ENCODE data around the gene SCMH1.

DNA sequence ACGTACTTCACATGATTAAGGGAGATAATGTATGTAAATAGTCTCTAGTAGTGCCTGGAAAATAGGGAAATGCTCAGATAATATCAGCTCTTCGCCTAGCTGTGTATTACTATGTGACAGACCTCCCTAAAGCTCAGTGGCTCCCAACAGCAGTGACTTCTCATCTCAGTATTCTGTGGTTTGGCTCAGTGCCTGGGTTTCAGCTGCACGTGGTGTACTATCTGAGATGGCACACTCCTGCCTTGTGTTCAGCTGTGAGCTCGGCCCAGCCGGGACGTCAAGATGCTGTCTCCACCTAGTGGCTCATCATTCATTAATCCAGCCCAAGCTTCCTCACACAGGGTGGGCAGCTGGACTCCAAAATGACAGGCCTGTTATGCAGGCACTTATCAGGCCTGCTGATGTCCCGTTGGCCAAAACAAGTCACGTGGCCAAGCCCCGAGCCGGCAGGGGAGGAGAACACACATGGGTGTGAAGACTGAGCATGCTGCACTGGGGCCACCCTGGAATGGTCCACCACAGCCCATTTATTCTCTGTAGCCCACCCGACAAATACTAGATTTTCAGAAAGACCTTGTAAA lies 238.4 kb downstream of the SCMH1 start:
- peak in 1 of 2 experiments; percentile 33; a peak in 2 of 4 replicates for TF ChIP-seq CTCF (conservative IDR thresholded peaks at IDR 0.05; ENCODE audit: low read depth in 2 of 2)
- TF ChIP-seq EZH2 (IDR thresholded peaks at IDR 0.05; ENCODE audit: low read depth, unreplicated experiment), result no peak
- no peak for TF ChIP-seq NANOG (IDR thresholded peaks at IDR 0.05; ENCODE audit: borderline replicate concordance)
- TF ChIP-seq POLR2AphosphoS5 (IDR thresholded peaks at IDR 0.05; ENCODE audit: low read depth), result no peak
- no peak for TF ChIP-seq REST (IDR thresholded peaks at IDR 0.05; ENCODE audit: unreplicated experiment)
- TF ChIP-seq EZH2phosphoT487 (IDR thresholded peaks at IDR 0.05; ENCODE audit: unreplicated experiment), result no peak
- TF ChIP-seq CREB1 (CRISPR knock-in tag; IDR thresholded peaks at IDR 0.05; ENCODE audit: low read depth), result no peak
- no peak for TF ChIP-seq ZNF331 (CRISPR knock-in tag; IDR thresholded peaks at IDR 0.05; ENCODE audit: low read depth)
- TF ChIP-seq STAT1 (IDR thresholded peaks at IDR 0.05; ENCODE audit: unreplicated experiment), result no peak
- no peak for TF ChIP-seq ETS1 (IDR thresholded peaks at IDR 0.05)
